Left forelimb (tissue), 1 donor: ENCODE results near the gene BRSK2.
A peak's percentile ranks its signal among the peaks of the same experiment; 100 is the strongest.
"Not testable (repeated sequence)": the region's sequence is repeated elsewhere in the genome, so short reads cannot be mapped to it uniquely, and the experiment has no call there.

Source experiments
- DNase-seq: peaks from one replicate; pipeline ENCODE4 v3.0.0-alpha.2; 2018; ENCODE audit warnings: low spot score

BRSK2 gene

GRCh38 chr11:1409852-1410125 is 20.1 kb downstream of the BRSK2 start:
- not testable (repeated sequence) for DNase-seq

- peak; percentile 83 for DNase-seq
Measured at GRCh38 chr11:1410366-1411291, 20.9 kb downstream of the BRSK2 start.

- DNase-seq = no peak
Measured at GRCh38 chr11:1411301-1411700, 21.6 kb downstream of the BRSK2 start.

GRCh38 chr11:1411739-1412138 is 22.0 kb downstream of the BRSK2 start:
- DNase-seq = not testable (repeated sequence)

- no peak for DNase-seq
Measured at GRCh38 chr11:1412377-1413095, 22.8 kb downstream of the BRSK2 start.

GRCh38 chr11:1414650-1415049 is 24.9 kb downstream of the BRSK2 start:
- DNase-seq = no peak

GRCh38 chr11:1415631-1416030 is 25.9 kb downstream of the BRSK2 start:
- DNase-seq = no peak

GRCh38 chr11:1418192-1418795 is 28.6 kb downstream of the BRSK2 start:
- DNase-seq = not testable (repeated sequence)

- DNase-seq = no peak
Measured at GRCh38 chr11:1419811-1420210, 30.1 kb downstream of the BRSK2 start.

GRCh38 chr11:1421291-1421690 is 31.6 kb downstream of the BRSK2 start:
- no peak for DNase-seq

- no peak for DNase-seq
Measured at GRCh38 chr11:1422481-1422880, 32.7 kb downstream of the BRSK2 start.

- DNase-seq = no peak
Measured at GRCh38 chr11:1422981-1423380, 33.2 kb downstream of the BRSK2 start.

GRCh38 chr11:1423406-1423805 is 33.7 kb downstream of the BRSK2 start:
- DNase-seq = not testable (repeated sequence)

GRCh38 chr11:1425006-1425405 is 35.3 kb downstream of the BRSK2 start:
- DNase-seq = no peak

GRCh38 chr11:1425439-1425838 is 35.7 kb downstream of the BRSK2 start:
- DNase-seq = no peak

GRCh38 chr11:1428762-1429316 is 39.1 kb downstream of the BRSK2 start:
- no peak for DNase-seq

GRCh38 chr11:1433568-1433967 is 43.8 kb downstream of the BRSK2 start:
- no peak for DNase-seq

- DNase-seq = no peak
Measured at GRCh38 chr11:1433977-1434640, 44.4 kb downstream of the BRSK2 start.

- not testable (repeated sequence) for DNase-seq
Measured at GRCh38 chr11:1435479-1435819, 45.7 kb downstream of the BRSK2 start.

- no peak for DNase-seq
Measured at GRCh38 chr11:1435820-1436467, 46.2 kb downstream of the BRSK2 start.

GRCh38 chr11:1436468-1437039 is 46.8 kb downstream of the BRSK2 start:
- no peak for DNase-seq
